ENCODE measurements around the gene ABTB2.

ABTB2 gene

GRCh38 chr11:34242037-34242625, 115.7 kb downstream of the ABTB2 start (continued):
- TF ChIP-seq CREB5 (CRISPR knock-in tag; IDR thresholded peaks at IDR 0.05; ENCODE audit: low read depth) (no peak), ZFP3 (CRISPR knock-in tag; IDR thresholded peaks at IDR 0.05) (no peak)

- TF ChIP-seq GLIS3 (CRISPR knock-in tag; IDR thresholded peaks at IDR 0.05) (no peak), PPARA (CRISPR knock-in tag; IDR thresholded peaks at IDR 0.05; ENCODE audit: borderline replicate concordance) (no peak), SNAI2 (CRISPR knock-in tag; IDR thresholded peaks at IDR 0.05) (no peak)
- ATAC-seq, result no peak
Measured at GRCh38 chr11:34240150-34240494, 117.7 kb downstream of the ABTB2 start.

- no peak for ATAC-seq
- TF ChIP-seq ZC3H10 (CRISPR knock-in tag; IDR thresholded peaks at IDR 0.05) (no peak), PPARA (CRISPR knock-in tag; IDR thresholded peaks at IDR 0.05; ENCODE audit: borderline replicate concordance) (no peak), ESRRG (CRISPR knock-in tag; IDR thresholded peaks at IDR 0.05) (no peak), TSHZ2 (CRISPR knock-in tag; IDR thresholded peaks at IDR 0.05) (no peak), ZNF8 (CRISPR knock-in tag; IDR thresholded peaks at IDR 0.05) (no peak), PATZ1 (CRISPR knock-in tag; IDR thresholded peaks at IDR 0.05; ENCODE audit: borderline replicate concordance) (no peak), ARNTL (CRISPR knock-in tag; IDR thresholded peaks at IDR 0.05; ENCODE audit: borderline replicate concordance, low read depth) (no peak), GLIS3 (CRISPR knock-in tag; IDR thresholded peaks at IDR 0.05) (no peak), CSDC2 (CRISPR knock-in tag; IDR thresholded peaks at IDR 0.05) (no peak), ZNF70 (CRISPR knock-in tag; IDR thresholded peaks at IDR 0.05) (no peak), TCF4 (CRISPR knock-in tag; IDR thresholded peaks at IDR 0.05; ENCODE audit: borderline replicate concordance) (no peak), ZNF565 (CRISPR knock-in tag; conservative IDR thresholded peaks at IDR 0.05; ENCODE audit: low read depth) (no peak), POU6F1 (CRISPR knock-in tag; IDR thresholded peaks at IDR 0.05; ENCODE audit: borderline replicate concordance, low read depth) (no peak), TOX (CRISPR knock-in tag; IDR thresholded peaks at IDR 0.05; ENCODE audit: borderline replicate concordance) (no peak), SNAI2 (CRISPR knock-in tag; IDR thresholded peaks at IDR 0.05) (no peak), ISL1 (CRISPR knock-in tag; IDR thresholded peaks at IDR 0.05) (no peak), ZFP3 (CRISPR knock-in tag; IDR thresholded peaks at IDR 0.05) (no peak), CREB5 (CRISPR knock-in tag; IDR thresholded peaks at IDR 0.05; ENCODE audit: low read depth) (no peak), RARB (CRISPR knock-in tag; IDR thresholded peaks at IDR 0.05) (no peak)
Measured at GRCh38 chr11:34239465-34240149, 118.2 kb downstream of the ABTB2 start.

Measured in SK-N-SH treated with all-trans-retinoic acid at 6 μM for 48 hours (cell line).